HG03045 (cell line): ENCODE data around the gene PRR19.
"Not testable (repeated sequence)": the region's sequence is repeated elsewhere in the genome, so short reads cannot be mapped to it uniquely, and the experiment has no call there.

ENCODE experiments used
- ATAC-seq: cut with Tn5 transposase; IDR thresholded peaks from one replicate; pipeline ENCODE4 v1.9.1; 2021; ENCODE audit warnings: mild to moderate bottlenecking, moderate library complexity; ENCODE audit not compliant: unreplicated experiment

The PRR19 gene, protein sequence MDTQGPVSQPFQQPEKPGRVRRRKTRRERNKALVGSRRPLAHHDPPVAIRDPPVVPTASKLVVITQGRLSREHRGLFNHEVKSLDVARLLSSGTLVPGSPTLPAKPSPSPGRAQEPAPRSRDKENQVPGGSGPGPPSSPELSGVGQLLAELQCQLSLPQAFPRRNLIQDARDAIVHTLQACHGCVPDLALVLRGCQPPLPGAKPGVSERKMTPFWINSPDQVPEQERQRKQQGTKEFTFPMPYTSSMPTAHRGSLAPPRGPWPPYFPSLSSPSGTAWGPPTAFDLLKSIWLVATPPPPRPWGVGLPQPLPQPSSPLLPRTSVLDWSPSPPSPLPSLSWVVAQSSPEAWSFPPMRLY

DNA sequence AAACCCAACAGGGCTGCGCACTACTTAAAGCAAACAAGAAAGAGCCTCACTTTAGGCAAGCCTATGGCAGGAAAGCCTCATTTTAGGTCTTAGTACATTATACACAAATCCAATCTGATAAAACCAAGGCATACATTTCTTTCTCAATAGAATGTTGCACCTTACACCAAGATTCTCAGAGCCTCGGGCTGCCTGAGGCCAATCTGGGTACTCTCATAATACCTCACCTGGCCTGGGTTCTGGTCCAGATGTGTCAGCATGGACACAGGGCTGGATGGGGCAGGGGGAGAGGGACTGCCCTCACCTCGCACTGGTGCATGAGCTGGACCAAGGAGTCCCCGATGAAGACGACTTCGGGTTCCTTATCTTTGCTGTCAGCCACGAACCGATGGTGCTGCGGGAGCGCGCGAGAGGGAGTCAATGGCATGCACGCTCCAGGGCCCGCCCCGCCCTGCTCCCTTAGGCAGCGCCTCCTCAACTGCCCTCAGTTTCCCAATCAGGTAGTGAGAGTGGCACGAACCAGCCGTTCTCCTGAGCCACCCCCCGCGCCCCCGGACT is at the start of gene PRR19:
PRR19 (plus strand) TSS at position 487 of the 558 bp plus-strand sequence. CDS start 7,453 bp downstream, outside the sequence.
- peak; percentile 5 for ATAC-seq

DNA sequence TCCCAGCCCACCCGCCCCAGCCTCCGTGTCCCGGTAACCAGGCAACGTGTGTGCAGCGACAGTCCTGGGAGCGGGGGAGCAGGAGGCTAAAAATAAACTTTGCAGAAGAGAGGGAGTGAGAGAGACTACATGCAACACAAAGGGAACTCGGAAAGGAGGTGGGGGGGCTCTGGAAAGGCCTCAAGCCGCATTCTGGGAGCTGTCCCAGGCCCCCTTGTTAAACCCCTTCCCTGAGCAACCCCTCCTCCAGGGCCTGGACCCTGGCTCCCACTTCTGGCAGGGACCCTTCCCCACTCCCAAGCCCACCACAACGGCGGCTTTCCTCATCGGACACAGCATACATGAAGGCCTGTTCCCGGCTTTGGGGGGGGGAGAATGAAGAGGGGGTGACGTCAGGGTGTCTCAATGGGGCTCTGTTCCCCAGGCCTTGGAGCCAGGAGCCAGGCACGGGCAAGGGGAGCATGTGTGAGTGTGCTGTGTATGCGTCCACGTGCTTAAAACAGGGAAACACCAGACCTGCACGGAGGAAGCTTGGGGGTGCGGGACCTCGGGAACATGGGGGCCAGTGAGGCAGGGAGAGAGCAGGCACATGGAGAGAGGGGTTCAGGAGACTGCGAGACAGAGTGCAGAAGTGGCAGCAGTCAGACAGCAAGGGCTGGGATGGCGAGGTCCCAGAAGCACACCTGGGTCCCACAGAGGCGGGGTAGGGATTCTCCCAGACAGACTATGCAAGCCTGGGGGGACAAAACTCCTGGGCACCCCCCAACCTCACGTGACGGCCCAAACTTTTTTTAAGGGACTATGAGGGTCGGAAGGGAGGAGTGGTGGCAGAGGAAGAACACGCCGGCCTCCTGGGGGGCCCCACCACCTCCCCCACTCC is 49.3 kb upstream of the PRR19 start:
- ATAC-seq = no peak

DNA sequence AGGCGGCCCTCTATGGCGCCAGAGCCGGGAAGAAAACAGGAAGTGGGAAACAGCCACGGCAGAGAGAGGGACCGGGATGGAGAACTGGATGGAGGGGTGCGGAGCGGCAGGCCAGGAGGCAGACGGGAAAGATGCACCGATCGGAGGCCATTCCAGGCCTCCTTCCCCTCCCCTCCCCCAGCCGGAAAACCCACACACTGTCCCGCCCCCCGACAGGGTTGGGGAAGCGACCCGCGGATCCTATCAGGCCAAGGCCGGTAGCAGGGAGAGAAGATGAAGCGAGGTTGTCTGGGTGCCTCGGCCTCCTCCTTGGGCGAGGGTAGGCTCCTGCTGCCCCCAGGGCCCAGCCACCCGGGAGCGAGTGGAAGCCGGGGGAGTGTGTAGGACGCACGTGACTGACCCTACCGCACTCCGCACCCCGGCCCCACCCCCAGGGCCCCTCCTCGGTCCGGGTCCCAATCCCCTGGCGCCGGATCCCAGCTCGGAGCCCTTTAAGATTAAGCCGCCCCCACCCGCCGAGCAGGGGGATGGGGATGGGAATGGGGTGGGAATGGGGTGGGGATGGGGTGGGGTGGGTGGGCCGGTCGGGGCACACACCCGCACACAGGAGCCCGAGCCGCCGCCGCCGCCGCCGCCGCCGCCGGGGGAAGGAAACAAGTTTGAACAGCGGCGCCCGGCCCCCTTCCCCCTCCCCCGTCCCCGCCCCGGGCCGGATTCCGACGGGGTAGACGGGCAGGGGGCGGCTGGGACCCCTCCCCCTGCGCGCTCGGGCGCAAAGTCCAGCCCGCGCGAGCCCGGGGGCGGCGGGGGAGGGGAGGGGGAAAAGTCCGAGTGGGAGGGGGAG is 48.5 kb upstream of the PRR19 start:
- ATAC-seq = peak; percentile 1

DNA sequence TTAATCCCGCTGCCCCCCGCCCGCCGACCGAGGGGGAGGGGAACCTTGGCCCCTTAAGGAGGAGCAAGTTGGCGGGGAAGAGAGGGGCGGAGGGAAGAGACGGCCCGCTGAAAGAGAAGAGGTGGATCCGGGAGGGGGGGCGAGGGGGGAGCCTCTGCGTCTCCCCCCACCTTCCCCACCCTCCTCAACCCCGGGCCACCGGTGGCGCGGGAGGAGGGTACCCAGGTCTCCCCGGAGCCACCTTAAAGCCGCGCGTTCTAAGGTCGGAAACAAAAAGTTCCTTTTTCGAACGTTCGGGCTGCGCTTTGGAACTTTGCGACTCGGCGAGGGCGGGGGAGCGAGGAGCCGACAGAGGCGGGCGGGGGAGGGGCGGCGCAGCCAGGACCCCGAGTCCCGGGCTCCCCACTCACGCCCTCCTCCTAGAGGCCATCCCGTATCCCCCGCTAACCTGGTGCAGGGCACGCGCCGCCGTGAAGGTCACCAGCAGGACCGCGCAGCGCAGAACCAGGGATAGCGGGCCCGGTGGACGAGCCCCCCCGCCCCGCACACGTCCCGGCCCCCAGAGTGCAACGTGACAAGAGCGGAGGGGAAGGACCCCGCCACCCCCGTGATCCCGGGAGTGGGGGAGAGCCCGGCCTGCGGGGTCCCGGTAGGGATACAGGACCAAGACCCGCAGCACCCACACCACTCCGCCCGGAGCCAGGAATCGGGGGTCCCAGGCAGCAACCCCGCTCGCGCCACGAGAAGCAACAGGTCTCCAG is 47.7 kb upstream of the PRR19 start:
- ATAC-seq = peak; percentile 30

DNA sequence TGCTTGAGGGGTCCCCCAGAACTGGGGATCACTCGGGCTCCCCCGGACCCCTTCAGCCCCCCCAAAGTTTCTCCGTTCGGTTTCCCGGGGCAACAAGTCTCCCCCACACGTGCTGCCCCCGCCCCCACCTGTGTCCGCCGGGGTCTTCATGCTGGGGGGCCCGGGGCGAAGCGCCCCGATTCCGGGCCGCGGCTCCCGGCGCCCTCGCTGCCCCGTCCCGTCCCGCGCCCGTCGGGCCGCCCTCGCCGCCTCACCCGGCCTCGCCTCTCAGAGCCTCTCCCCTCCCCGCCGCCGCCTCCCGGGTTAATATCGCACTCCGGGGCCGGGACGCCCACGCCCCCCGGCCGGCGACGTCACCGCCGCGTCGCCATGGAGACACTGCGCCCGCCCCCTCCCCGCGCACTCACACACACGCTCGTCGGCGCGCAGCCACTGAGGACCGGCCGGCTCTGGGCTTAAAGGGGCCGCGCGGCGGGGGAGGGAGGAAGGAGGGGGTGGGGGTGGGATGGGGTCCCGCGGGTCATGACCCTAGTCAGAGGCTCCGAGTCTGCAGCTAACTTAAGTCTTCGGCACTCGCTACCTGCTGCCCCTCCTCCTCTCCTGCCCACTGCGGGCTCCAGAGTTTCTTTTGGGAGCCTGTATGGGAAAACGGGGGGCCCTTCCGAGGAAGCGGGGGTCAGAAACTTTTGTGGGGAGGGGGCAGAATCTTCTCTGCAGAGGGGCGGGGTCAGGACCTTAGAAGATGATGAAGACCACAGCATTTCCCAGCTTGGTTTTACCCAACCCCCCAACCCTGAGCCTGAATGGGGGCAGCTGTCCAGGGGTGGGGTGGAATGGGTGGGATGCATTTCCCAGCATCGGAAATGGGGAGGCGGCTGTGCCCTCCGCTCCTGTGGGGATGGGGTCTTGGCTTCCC is 46.8 kb upstream of the PRR19 start, which contains the start of gene ERF:
ERF (minus strand) TSS at position 279 of the 916 bp plus-strand sequence; CDS start at position 150, 129 bp downstream.
- peak; percentile 56 for ATAC-seq

DNA sequence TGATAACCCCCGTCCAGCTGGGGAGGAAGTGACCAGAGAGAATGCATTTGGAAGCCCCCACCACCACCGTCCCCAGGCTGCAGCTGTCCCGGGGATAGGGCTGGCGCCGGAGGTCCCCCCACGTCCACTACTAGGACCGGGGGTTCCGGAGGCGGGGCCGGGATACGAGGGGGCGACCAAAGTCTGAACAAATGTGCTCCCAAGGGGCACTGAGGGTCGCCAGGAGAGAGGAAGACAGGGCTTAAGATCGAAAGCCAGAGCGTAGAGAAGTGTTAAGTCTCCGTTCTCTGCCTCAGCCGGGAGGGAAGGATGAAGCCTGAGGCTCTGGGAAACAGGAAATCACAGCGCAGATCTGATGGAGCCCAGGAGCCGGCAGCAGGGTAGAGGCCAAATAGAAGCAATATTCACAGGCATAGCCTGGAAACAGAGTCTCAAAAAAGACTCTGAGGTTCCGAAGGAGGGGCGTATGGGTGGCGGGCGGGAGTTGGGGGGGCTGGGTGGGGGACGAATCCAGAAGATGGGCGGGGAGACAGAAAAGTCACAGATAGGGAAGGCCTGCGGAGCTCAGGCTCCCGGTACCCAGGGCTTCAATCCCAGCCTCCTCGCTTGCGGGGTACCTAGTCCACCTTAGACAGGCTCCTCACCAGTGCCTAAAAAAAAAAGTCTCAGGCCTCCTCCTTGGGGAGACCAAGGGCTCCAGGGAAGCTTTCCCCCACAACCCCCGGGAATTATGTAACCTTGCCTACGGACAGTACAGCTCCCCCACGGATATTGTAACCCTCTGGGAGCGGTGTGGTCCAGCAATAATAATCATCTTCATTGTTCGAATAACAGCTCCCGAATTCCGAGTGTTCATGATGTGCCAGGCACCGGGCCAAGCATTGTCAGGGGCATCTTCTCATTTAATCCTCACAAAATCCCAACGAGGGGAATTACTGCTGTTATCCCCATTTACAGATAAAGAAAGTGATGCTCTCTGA is 45.9 kb upstream of the PRR19 start:
- ATAC-seq = no peak

DNA sequence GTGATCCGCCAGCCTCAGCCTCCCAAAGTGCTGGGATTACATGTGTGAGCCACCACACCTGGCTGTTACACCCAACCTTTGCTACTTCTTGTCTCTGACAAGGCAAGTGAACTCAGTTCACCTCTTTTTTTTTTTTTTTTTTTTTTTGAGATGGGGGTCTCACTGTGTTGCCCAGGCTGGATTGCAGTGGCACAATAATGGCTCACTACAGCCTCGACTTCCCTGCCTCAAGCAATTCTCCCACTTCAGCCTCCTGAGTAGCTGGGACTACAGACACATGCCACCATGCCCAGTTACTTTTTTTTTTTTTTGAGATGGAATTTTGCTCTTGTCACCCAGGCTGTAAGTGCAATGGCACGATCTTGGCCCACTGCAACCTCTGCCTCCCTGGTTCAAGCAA is 44.1 kb upstream of the PRR19 start:
- not testable (repeated sequence) for ATAC-seq

DNA sequence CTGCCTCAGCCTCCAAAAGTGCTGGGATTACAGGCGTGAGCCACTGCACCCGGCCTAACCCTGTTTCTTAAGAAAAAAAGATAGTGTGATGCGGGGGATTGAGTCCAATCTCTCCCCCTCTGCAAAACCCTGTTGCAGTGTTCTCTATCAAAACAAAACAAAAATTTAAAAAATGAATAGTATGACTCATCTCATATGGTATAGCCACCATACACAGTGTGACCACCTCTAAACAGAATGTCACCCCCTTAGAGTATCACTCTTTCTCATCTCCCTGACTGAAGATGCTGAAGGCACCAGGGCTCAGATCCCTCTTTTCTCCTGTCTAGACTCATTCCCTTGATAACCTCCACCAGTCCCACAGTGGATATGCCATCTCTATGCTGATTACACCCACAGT is 40.2 kb upstream of the PRR19 start:
- no peak for ATAC-seq

DNA sequence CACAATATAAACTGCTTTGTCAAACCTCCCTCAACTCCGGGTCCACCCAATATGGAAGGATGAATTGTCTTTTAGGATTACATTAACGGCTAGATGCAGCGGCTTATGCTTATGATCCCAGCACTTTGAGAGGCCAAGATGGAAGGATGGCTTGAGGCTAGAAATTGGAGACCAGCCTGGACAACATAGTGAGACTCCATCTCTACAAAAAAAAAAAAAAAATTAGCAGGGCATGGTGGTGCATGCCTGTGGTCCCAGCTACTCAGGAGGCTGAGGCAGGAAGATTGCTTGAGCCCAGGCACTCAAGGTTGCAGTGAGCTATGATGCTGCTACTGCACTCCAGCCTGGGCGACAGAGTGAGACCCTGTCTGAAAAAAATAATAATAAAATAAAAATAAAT is 35.8 kb upstream of the PRR19 start:
- ATAC-seq = not testable (repeated sequence)

DNA sequence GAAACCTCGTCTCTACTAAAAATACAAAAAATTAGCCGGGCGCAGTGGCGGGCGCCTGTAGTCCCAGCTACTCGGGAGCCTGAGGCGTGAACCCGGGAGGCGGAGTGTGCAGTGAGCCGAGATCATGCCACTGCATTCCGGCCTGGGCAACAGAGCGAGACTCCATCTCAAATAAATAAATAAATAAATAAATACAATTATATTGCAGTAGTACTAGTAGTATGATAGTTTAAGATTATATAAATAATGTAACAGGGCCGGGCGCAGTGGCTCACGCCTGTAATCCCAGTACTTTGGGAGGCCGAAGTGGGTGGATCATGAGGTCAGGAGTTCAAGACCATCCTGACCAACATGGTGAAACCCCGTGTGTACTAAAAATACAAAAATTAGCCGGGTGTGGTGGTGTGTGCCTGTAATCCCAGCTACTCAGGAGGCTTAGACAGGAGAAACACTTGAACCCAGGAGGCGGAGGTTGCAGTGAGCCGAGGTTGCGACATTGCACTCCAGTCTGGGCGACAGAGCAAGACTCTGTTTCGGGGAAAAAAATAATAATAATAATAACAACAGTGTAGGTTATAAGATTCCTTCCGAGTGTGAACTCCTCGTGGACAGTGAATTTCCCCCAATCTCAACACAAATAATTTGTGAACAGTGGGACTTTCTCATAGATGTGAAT is 34.9 kb upstream of the PRR19 start:
- not testable (repeated sequence) for ATAC-seq

DNA sequence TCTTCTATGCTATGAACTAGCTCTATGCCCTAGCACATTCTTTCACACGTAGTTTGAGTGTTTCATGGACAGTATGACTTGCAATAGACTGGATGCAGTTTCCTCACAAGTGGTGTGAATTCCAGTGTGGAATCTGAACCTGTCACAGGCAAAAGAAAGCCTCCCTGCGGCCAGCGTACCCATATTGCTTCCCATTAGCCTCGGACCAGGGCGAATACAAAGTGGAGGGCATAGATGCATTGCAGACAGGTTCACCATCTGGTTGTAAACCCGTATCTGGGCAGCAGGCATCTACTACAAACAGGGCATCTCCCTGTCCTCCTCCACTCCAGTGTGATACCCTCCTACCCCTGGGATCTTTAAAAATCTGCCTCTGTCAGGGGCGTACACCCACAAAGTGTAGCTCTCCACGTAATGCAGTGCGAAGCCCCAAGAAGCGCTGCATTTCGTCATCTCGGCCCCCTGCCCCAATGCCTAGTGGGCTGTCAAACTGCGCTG is 34.2 kb upstream of the PRR19 start:
- ATAC-seq = no peak

DNA sequence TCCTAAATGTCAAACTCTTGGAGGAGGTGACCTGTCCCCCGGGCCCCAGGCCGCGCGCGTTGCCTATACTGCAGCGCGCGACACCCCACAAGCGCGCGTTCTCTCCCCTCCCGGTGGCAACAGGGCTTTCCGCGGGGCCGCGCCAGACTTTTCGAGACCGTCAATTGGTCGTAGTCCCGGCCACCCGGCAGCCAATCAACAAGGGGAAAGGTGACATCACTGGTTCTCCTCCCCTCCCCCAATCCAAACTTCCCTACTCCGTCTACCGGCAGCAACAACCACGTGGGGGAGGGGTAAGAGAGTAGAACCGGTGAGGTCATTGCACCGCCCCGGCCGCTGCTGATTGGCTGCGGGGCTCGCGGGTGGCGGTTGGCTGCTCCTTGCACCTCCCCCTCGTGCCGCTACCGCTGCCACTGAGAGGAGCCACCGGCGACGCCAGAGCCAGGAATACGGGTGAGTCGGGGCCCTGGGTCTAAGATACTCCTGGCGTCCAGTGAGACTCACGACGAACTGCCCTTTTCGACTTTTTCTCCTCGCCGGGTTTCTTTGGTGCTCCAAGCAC is 33.7 kb upstream of the PRR19 start:
- peak; percentile 63 for ATAC-seq

DNA sequence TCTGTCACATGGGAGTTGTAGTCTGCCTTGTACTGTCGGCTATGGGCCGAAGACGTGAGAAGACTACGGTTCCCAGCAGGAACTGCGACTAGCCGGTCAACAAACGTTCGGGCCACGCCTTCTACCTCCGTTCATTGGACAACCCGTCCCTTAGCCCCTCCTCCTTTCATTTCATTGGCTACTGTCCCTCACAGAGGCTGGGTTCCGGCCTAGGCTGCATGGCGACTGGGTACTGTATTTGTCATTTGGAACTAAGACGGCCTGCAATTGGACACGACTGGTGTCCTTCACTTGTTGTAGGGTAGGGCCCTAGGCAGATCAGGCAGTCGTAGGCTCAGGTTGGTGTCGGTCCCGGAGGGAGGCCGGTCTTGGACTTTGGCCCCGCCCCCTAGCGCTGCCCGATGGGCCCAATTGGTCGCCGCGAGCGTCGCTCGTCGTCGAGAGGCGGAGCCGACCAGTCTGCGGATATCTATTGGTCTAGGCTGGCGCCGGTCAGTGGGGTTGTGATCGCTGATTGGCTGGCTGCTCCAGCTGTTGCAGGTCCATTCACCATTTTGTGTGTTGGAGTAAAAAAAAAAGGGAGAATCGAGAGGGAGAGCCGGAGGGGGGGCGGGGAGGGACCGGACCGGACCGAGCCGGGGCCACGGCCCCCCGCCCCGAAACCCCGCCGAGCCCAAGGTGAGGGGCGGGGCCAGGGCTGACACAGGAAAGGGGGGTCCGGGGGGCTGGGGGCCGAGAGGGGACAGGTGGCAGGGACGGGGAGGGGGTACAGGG is 33.0 kb upstream of the PRR19 start, which contains the start of gene CIC:
CIC (plus strand) TSS at position 549 of the 774 bp plus-strand sequence. CDS start 2,532 bp downstream, outside the sequence.
- peak; percentile 76 for ATAC-seq

DNA sequence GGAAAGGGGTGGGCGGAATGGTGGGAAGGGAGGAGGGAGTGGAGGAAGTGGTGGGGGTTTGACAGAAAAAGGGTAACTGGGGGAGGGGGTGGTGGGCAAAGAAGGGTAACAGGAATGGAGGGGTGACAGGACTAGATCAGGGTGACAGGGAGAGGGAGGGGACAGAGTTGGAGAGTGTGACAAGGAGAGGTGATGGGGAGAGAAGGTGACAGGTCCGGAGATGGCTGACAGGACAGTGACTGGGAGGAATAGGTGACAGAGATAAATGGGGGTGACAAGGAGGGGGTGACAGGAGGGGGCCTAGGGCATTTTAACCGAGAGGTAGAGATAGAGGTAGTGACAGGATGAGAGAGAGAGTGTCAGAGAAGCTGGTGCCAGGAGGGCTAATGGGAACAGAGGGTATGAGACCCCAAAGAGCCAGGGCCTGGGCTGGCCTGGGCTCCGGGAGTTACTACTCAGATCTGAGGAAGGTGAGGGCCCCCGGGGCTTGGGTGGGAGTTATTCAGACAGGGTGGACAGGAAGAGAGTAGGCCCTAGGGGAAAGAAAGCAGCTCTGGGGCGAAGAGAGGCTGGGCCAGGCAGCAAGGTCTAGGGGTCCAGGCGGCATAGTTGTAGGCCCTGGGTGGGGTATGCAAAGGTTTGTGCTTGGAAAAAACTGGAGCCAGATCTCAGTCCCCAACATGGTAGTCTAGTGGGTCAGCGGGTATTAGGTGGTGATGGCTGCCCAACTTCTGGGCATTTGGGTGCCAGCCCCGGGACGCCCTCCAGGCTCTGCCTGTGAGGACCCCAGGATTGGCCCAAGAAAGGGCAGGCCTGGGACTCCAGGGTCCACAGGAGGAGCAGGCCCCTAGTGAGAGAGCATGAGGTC is 32.2 kb upstream of the PRR19 start:
- no peak for ATAC-seq
